CD14-positive monocyte (primary cell): Measurements from ENCODE around the gene CSTPP1. TPM values are rescaled to one million over a fixed set of nuclear protein-coding genes. Genes with fewer than 3 reads are reported as not detected.

Experiments
- DNase-seq, 3 donors: peaks; one replicate each; pipeline ENCODE4 v3.0.0-alpha.2; 2011 to 2022
- H2AFZ ChIP-seq: 2 replicates; pipeline ENCODE4 v1.6.0; 2012; ENCODE audit warnings: mild to moderate bottlenecking, low read depth, low read length, inconsistent platforms; ENCODE audit not compliant: insufficient read depth, poor library complexity, severe bottlenecking
- H3K27ac ChIP-seq, 2 donors: 1 replicate in 1 of 2; 2 replicates in 1 of 2; pipeline ENCODE4 v1.5.1; 2012 to 2013; ENCODE audit warnings: low read length in 2 of 2, control low read depth in 1 of 2, inconsistent platforms in 1 of 2, low read depth in 1 of 2, mild to moderate bottlenecking in 1 of 2
- H3K27me3 ChIP-seq, 2 donors: one replicate each; pipeline versions ENCODE4 v1.6.0 to v1.6.1; 2011 to 2013; ENCODE audit warnings: low read length in 2 of 2; ENCODE audit not compliant: control insufficient read depth in 2 of 2, insufficient read depth in 2 of 2
- H3K36me3 ChIP-seq, 2 donors: replicated peaks in 1 of 2; 1 replicate in 1 of 2; 2 replicates in 1 of 2; pipeline versions ENCODE4 v1.5.1 to v1.6.1; 2012 to 2013; ENCODE audit warnings: low read length in 2 of 2, control low read depth in 1 of 2, inconsistent platforms in 1 of 2, mild to moderate bottlenecking in 1 of 2; ENCODE audit not compliant: insufficient read depth in 2 of 2, control insufficient read depth in 1 of 2
- H3K4me1 ChIP-seq, 2 donors: 1 replicate in 1 of 2; 2 replicates in 1 of 2; pipeline versions ENCODE4 v1.5.1 to v1.6.1; 2012 to 2013; ENCODE audit warnings: low read length in 2 of 2, control low read depth in 1 of 2, inconsistent platforms in 1 of 2, mild to moderate bottlenecking in 1 of 2, moderate library complexity in 1 of 2; ENCODE audit not compliant: insufficient read depth in 2 of 2, control insufficient read depth in 1 of 2
- H3K4me2 ChIP-seq: replicated peaks from 2 replicates; pipeline ENCODE3; 2012; ENCODE audit warnings: low read length, moderate library complexity, mild to moderate bottlenecking; ENCODE audit not compliant: poor library complexity, severe bottlenecking; ENCODE audit errors: extremely low read depth
- H3K4me3 ChIP-seq, 3 experiments: fragments of 200-600 bp in 1 of 3; sonication (generic) in 1 of 3; replicated peaks in 1 of 3; 1 replicate in 2 of 3; 2 replicates in 1 of 3; pipeline ENCODE4 v1.5.1; 2011 to 2013; ENCODE audit warnings: low read length in 3 of 3, mild to moderate bottlenecking in 3 of 3, control low read depth in 2 of 3, low read depth in 2 of 3, inconsistent platforms in 1 of 3, moderate library complexity in 1 of 3
- H3K79me2 ChIP-seq: 2 replicates; pipeline ENCODE4 v1.6.0; 2012; ENCODE audit warnings: mild to moderate bottlenecking, control low read depth, inconsistent platforms, low read length, moderate library complexity; ENCODE audit not compliant: insufficient read depth
- H3K9ac ChIP-seq: 2 replicates; pipeline ENCODE4 v1.6.0; 2017; ENCODE audit warnings: low read length, mild to moderate bottlenecking; ENCODE audit not compliant: insufficient read depth, poor library complexity, severe bottlenecking
- H3K9me3 ChIP-seq, 2 donors: replicated peaks in 1 of 2; 1 replicate in 1 of 2; 2 replicates in 1 of 2; pipeline versions ENCODE4 v1.5.1 to v1.6.1; 2012 to 2013; ENCODE audit warnings: low read length in 2 of 2, control low read depth in 1 of 2; ENCODE audit not compliant: control insufficient read depth in 1 of 2, insufficient read depth in 1 of 2
- H4K20me1 ChIP-seq: 2 replicates; pipeline ENCODE4 v1.6.0; 2012; ENCODE audit warnings: mild to moderate bottlenecking, low read length, control low read depth, moderate library complexity; ENCODE audit not compliant: insufficient read depth
- H3K27ac Mint-ChIP-seq, 7 donors: one replicate each; pipeline ENCODE4 v1.8.0; 2020; ENCODE audit warnings: mild to moderate bottlenecking in 7 of 7, mixed read lengths in 7 of 7, moderate library complexity in 6 of 7, inconsistent platforms in 2 of 7
- H3K27me3 Mint-ChIP-seq, 3 donors: one replicate each; pipeline ENCODE4 v1.8.0; 2021 to 2022; ENCODE audit warnings: low read depth in 3 of 3, mild to moderate bottlenecking in 3 of 3, mixed read lengths in 3 of 3, moderate library complexity in 3 of 3, inconsistent platforms in 1 of 3
- H3K36me3 Mint-ChIP-seq, 2 donors: one replicate each; pipeline ENCODE4 v1.8.0; 2020; ENCODE audit warnings: mixed read lengths in 2 of 2, inconsistent platforms in 1 of 2, mild to moderate bottlenecking in 1 of 2
- H3K4me1 Mint-ChIP-seq: one replicate; pipeline ENCODE4 v1.8.0; 2020; ENCODE audit warnings: mild to moderate bottlenecking, mixed read lengths
- H3K4me3 Mint-ChIP-seq, 2 donors: one replicate each; pipeline ENCODE4 v1.8.0; 2020; ENCODE audit warnings: mild to moderate bottlenecking in 2 of 2, mixed read lengths in 2 of 2, moderate library complexity in 1 of 2
- H3K9me3 Mint-ChIP-seq, 7 donors: one replicate each; pipeline ENCODE4 v1.8.0; 2020 to 2022; ENCODE audit warnings: mixed read lengths in 7 of 7, mild to moderate bottlenecking in 6 of 7, moderate library complexity in 6 of 7, inconsistent platforms in 2 of 7
- WGBS: methylation state at CpG from one replicate; pipeline ENCODE4 v1.1.5; 2013; ENCODE audit warnings: missing lambda C conversion rate; ENCODE audit not compliant: insufficient coverage; 5-methylcytosine and 5-hydroxymethylcytosine counted together
- intact Hi-C, 2 donors: fragments of 100-400 bp; cut with micrococcal nuclease; formaldehyde crosslinking; loops; one replicate each; pipeline versions ENCODE4 v1.15.0 to v1.15.1; 2023
- polyA plus RNA-seq, 3 donors: library from polyadenylated mRNA; depleted of rRNA in 1 of 3; unstranded in 2 of 3; stranded (reverse) in 1 of 3; fragments of 300-500 nt in 2 of 3; fragments of >200 nt in 1 of 3; fragmentation: Illumina TruSeq in 2 of 3; gene quantifications; 1 replicate in 2 of 3; 2 replicates in 1 of 3; pipeline ENCODE4 v1.2.3, GENCODE V29; 2012 to 2021
- TF ChIP-seq, protein P1 (sequence below): fragments of 200-600 bp; IDR thresholded peaks from one replicate; pipeline ENCODE4 v1.8.0; 2022; ENCODE audit warnings: antibody characterized with exemption, mild to moderate bottlenecking

Gene CSTPP1
- polyA plus RNA-seq, 3 donors = 4.5 to 6.5 (median 5.9) TPM

DNA sequence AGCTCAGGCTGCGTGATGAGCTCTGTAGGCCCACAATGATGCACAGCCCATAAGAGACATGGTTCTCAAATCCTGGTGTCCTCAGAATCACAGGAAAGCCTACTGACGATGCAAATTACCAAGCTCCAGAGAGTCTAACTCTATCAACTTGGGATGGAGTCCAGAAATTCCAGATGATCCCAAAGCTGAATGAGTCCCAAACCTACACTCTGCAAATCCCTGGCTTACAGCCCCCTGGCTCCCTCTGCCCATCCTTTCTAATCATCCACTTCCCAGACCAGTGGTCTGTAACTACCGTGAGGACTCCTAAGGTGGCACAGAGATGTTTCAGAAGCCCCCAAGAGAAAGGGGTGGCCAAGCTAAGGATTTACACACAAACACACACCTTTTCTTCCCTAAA lies 226.6 kb downstream of the CSTPP1 start:
- DNase-seq = no peak

GRCh38 chr11:47163898-47164297 lies 227.3 kb downstream of the CSTPP1 start:
- Mint-ChIP-seq H3K9me3 (no peaks in the 10 kb centered on the region), H3K27ac (no peak overlapping the region), H3K4me3 (no peak overlapping the region), H3K27me3 (no peaks in the 10 kb centered on the region), H3K4me1 (no peaks in the 10 kb centered on the region), H3K36me3 (peaks cover 52 to 71% of the 10 kb centered on the region in 2 donors)
- 97% methylated on average over 14 of the region's 15 CpGs for WGBS
- Histone ChIP-seq H3K9ac (no peak overlapping the region), H3K4me2 (no peak overlapping the region), H2AFZ (no peak overlapping the region), H3K9me3 (no peaks in the 10 kb centered on the region), H3K79me2 (peaks cover 16% of the 10 kb centered on the region), H4K20me1 (peaks cover 79% of the 10 kb centered on the region), H3K27me3 (no peaks in the 10 kb centered on the region), H3K36me3 (peaks cover 50 to 72% of the 10 kb centered on the region in 2 donors), H3K4me3 (no peak overlapping the region), H3K4me1 (no peaks in the 10 kb centered on the region), H3K27ac (no peak overlapping the region)
- TF ChIP-seq, protein P1, sequence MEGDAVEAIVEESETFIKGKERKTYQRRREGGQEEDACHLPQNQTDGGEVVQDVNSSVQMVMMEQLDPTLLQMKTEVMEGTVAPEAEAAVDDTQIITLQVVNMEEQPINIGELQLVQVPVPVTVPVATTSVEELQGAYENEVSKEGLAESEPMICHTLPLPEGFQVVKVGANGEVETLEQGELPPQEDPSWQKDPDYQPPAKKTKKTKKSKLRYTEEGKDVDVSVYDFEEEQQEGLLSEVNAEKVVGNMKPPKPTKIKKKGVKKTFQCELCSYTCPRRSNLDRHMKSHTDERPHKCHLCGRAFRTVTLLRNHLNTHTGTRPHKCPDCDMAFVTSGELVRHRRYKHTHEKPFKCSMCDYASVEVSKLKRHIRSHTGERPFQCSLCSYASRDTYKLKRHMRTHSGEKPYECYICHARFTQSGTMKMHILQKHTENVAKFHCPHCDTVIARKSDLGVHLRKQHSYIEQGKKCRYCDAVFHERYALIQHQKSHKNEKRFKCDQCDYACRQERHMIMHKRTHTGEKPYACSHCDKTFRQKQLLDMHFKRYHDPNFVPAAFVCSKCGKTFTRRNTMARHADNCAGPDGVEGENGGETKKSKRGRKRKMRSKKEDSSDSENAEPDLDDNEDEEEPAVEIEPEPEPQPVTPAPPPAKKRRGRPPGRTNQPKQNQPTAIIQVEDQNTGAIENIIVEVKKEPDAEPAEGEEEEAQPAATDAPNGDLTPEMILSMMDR = no peak
- no peak for DNase-seq
- intact Hi-C loops = no loop called here

More for the DNA sequence above, 226.6 kb downstream of the CSTPP1 start:
- intact Hi-C loops = no loop called here
- H3K4me3 ChIP-seq = no peak overlapping the region
- H3K4me1 Mint-ChIP-seq = no peaks in the 10 kb centered on the region
- H3K4me3 Mint-ChIP-seq = no peak overlapping the region
- H3K4me2 ChIP-seq = no peak overlapping the region
- no peaks in the 10 kb centered on the region for H3K4me1 ChIP-seq
- no peaks in the 10 kb centered on the region for H3K9me3 ChIP-seq
- no peaks in the 10 kb centered on the region for H3K27me3 Mint-ChIP-seq
- no peak overlapping the region for H3K27ac Mint-ChIP-seq
- H2AFZ ChIP-seq = no peak overlapping the region
- no peak overlapping the region for H3K9ac ChIP-seq
- H3K79me2 ChIP-seq = peaks cover 10% of the 10 kb centered on the region
- no peak overlapping the region for H3K27ac ChIP-seq
- no peaks in the 10 kb centered on the region for H3K9me3 Mint-ChIP-seq
- no peaks in the 10 kb centered on the region for H3K27me3 ChIP-seq
- 77% methylated on average over 3 of the region's 3 CpGs for WGBS
- TF ChIP-seq, protein P1 = no peak
- H3K36me3 Mint-ChIP-seq = peaks cover 47 to 66% of the 10 kb centered on the region in 2 donors
- peaks cover 44 to 65% of the 10 kb centered on the region in 2 donors for H3K36me3 ChIP-seq
- H4K20me1 ChIP-seq = peaks cover 72% of the 10 kb centered on the region
